ACC112 (cell line): ENCODE data around the gene PCSK6.

Experiments
- H2AFZ ChIP-seq: fragments of 200-600 bp; sonication (generic); one replicate; pipeline ENCODE4 v1.6.0; 2017; ENCODE audit warnings: antibody characterized with exemption, low read length; ENCODE audit not compliant: unreplicated experiment
- H3K27ac ChIP-seq: fragments of 200-600 bp; sonication (generic); 2 replicates; pipeline ENCODE4 v1.5.1; 2014; ENCODE audit warnings: low read depth, mild to moderate bottlenecking, antibody characterized with exemption, low read length, moderate library complexity
- H3K27me3 ChIP-seq: fragments of 200-600 bp; sonication (generic); 2 replicates; pipeline ENCODE4 v1.6.1; 2014; ENCODE audit warnings: mild to moderate bottlenecking, antibody characterized with exemption, low read length, moderate library complexity, mixed read lengths; ENCODE audit not compliant: insufficient read depth
- H3K36me3 ChIP-seq: fragments of 200-600 bp; sonication (generic); 2 replicates; pipeline ENCODE4 v1.6.1; 2016; ENCODE audit warnings: mild to moderate bottlenecking, antibody characterized with exemption, low read length, moderate library complexity, mixed read lengths; ENCODE audit not compliant: insufficient read depth
- H3K4me1 ChIP-seq: fragments of 200-600 bp; sonication (generic); one replicate; pipeline ENCODE4 v1.6.1; 2016; ENCODE audit warnings: low read length, mixed read lengths; ENCODE audit not compliant: insufficient read depth, unreplicated experiment, control insufficient read depth
- H3K4me3 ChIP-seq: fragments of 200-600 bp; sonication (generic); 2 replicates; pipeline ENCODE4 v1.5.1; 2014; ENCODE audit warnings: mild to moderate bottlenecking, low read depth, low read length
- H3K79me2 ChIP-seq: fragments of 200-600 bp; sonication (generic); one replicate; pipeline ENCODE4 v1.6.0; 2016; ENCODE audit warnings: low read length; ENCODE audit not compliant: control insufficient read depth, unreplicated experiment, insufficient read depth

PCSK6 gene

DNA sequence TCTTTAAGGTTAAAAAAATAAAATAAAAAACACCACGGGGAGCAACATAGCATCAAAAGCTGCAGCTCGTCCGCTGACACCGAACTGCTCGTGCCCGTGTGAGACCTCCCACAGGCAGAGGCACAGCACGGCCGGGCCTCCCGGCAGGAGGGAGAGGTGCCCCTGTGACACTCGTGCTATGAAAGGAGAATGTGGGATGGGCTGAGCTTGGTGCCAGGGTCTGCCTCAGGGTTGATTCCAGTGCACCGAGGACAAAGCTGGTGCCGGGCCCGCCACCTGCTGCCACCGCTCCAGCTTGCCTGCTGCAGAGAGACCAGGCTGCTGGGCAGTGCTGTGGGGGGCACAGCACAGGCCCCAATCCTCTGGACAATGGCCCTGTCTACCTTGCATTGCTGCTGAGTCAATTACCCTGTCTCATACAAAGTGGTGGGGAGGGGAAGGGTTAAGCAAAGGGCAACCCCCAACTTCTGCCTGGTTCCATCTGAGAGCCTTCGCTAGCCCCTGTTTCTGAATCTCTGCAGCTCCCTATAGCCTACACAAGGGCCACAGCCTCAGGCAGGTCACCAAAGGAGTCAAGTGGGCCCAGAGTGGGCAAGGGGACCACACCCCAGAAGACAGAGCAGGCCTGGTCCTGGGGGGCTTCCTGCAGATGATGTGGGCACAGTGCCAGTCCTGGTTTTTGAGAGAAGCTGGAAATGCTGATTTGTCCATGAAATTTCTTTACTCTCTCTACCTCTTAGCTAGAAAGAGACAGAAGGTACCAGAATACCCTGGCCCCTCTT is 120.5 kb downstream of the PCSK6 start:
- Histone ChIP-seq H3K4me3 (no peak overlapping the region), H3K36me3 (no peaks in the 10 kb centered on the region), H2AFZ (no peak overlapping the region), H3K27ac (no peak overlapping the region), H3K27me3 (peaks cover 40% of the 10 kb centered on the region), H3K4me1 (peaks cover 8% of the 10 kb centered on the region), H3K79me2 (no peaks in the 10 kb centered on the region)

DNA sequence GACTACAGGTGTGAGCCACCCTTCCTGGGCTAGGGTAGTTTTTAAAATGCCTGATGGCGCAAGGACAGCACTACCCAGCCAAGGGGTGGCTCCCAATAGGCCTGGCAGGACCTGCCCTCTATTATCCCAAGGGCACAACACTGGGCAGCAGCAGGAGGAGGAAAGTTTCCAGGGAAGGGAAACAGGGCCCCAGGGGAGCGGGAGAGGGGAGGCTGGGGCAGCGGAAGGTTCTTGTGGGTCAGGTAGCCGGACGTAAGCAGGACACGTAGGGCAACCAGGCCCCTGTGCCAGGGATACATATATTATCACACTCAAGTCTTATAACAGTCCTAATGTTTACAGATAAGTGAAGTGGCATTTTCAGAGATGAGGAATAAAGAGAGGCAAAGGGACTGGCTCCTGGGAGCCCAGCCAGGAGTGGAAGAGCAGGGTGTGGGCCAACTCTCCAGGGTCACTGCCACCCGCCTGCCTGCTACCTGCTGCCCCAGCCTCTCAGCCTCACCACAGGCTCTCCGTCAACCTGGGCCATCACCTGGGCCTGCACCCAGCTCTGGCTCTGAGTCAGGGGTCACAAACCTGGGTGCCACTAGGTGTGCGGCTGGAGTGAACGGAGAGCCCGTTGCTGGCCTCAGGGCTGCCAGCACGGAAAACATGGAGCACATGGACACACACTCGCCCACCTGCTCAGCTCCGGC is 121.3 kb downstream of the PCSK6 start:
- Histone ChIP-seq H3K36me3 (no peaks in the 10 kb centered on the region), H2AFZ (no peak overlapping the region), H3K27ac (no peak overlapping the region), H3K27me3 (peaks cover 35% of the 10 kb centered on the region), H3K4me1 (peaks cover 8% of the 10 kb centered on the region), H3K79me2 (no peaks in the 10 kb centered on the region), H3K4me3 (no peak overlapping the region)

DNA sequence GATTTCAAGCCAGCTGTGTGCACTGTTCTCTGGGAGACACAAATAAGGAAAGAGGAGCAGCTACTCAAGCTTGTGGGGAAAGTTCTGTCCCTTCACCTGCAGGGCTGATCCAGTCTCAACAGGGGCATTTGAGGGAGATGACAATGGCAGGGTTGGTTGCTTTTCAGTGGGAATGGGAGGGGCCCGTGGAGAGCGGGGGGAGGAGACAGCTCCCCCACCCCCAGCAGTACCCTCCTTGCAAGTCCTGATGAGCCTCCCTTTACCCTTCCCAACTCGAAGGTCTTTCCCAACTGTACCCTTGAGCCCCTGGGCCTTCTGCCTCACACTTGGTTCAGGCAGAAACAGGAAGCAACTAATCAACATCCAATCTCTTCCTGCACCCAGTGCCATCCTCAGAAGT is 122.7 kb downstream of the PCSK6 start:
- H2AFZ ChIP-seq = no peak overlapping the region
- peaks cover 2% of the 10 kb centered on the region for H3K4me1 ChIP-seq
- H3K27me3 ChIP-seq = peaks cover 31% of the 10 kb centered on the region
- H3K79me2 ChIP-seq = no peaks in the 10 kb centered on the region
- H3K4me3 ChIP-seq = no peak overlapping the region
- no peaks in the 10 kb centered on the region for H3K36me3 ChIP-seq
- no peak overlapping the region for H3K27ac ChIP-seq

DNA sequence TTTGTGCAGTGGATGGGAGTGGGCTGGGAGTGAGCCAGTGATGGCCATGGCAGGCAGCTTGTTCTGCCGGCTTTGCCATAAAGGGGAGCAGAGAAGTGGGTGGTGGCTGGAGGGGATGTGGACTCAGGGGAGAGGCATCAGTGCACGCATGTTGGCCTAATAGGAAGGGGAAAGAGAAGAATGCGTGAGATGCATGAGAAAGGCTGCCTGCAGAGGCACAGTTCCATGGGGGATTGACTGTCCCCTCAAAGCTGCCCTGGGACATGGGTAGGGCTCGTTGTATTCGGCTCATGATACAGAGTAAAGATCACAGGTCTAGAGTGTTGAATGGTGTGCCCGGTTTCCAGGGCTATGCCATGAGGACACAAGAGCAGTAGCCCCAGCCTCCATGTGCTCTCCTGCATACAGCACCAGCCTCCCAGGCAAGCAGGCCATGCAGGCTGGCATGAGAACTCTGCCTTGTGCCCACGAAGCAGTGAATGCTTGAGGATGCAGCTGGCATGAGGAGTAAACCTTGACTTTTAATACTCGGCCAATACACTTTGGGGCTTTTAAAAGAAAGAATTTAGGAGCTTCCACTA is 126.4 kb downstream of the PCSK6 start:
- H3K4me3 ChIP-seq = no peak overlapping the region
- peaks cover 45% of the 10 kb centered on the region for H3K27me3 ChIP-seq
- no peak overlapping the region for H2AFZ ChIP-seq
- H3K27ac ChIP-seq = no peak overlapping the region
- H3K36me3 ChIP-seq = no peaks in the 10 kb centered on the region
- no peaks in the 10 kb centered on the region for H3K79me2 ChIP-seq
- no peaks in the 10 kb centered on the region for H3K4me1 ChIP-seq

DNA sequence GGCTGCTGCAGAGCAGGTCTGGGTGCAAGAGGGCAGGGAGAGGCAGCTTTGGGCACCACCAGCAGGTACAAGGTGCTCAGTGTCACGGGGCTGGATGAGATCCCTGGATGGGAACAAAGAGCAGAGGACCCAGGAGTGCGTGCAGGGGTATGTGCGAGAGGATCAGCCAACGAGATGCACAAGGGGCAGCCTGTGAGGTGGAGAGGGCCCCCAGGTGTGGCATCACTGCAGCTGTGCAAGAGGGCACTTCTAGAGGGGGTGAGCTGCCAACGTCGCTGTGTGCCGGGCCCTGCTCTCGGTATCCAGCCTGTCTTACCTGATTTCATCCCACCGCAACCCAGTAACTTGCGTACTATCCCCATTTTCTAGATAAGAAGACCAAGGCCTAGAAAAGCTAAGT is 127.1 kb downstream of the PCSK6 start:
- Histone ChIP-seq H3K4me1 (no peaks in the 10 kb centered on the region), H3K4me3 (no peak overlapping the region), H3K79me2 (no peaks in the 10 kb centered on the region), H3K27me3 (peaks cover 45% of the 10 kb centered on the region), H2AFZ (no peak overlapping the region), H3K27ac (no peak overlapping the region), H3K36me3 (no peaks in the 10 kb centered on the region)

DNA sequence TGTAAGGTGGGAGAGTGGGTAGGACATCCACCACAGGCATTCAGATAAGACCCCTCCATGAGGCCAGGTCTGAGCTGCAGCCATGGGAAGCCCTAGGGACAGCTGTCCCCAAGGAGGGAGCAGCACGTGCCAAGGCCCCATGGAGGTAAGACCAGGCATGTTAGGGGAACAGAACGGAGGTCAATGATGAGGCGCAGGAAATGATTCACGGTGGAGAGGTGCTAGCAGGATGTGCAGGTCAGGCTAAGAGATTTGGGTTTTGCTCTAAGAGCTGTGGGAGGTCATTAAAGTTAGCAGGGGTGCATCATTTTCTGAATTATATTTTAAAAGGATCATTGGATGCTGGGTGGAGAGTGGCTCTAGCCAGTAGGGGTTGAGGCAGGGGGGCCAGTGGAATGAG is 128.1 kb downstream of the PCSK6 start:
- no peaks in the 10 kb centered on the region for H3K36me3 ChIP-seq
- H3K4me1 ChIP-seq = no peaks in the 10 kb centered on the region
- no peak overlapping the region for H2AFZ ChIP-seq
- H3K4me3 ChIP-seq = no peak overlapping the region
- H3K79me2 ChIP-seq = no peaks in the 10 kb centered on the region
- H3K27me3 ChIP-seq = peaks cover 45% of the 10 kb centered on the region
- no peak overlapping the region for H3K27ac ChIP-seq

DNA sequence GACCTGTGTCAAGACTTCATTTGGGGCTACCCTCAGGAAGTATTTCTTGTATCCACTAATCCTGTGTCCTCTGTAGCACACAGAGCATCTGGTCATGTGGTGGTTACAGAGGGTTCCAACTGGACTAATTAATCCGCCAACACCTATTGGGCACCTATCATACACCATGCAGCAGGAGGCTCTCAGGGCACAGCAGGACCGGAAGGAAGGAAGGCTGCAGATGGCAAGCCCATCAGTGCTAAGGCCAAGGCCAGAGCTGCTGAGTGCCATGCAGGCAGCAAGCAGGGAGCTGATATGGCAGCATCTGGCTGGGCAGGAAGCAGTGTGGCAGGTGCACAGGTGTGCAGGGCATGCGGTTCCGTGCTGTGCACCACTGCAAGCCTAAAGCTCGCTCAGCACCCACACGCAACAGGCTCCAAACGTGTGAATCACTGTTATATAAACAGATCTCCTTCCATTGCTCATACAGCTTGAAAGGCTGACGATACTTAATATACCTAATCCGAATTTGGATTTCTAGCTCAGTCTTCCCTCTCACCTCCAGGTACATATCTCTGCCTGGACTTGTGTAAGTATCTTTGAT is 130.1 kb downstream of the PCSK6 start:
- no peaks in the 10 kb centered on the region for H3K79me2 ChIP-seq
- H3K36me3 ChIP-seq = no peaks in the 10 kb centered on the region
- no peak overlapping the region for H2AFZ ChIP-seq
- H3K4me3 ChIP-seq = no peak overlapping the region
- H3K4me1 ChIP-seq = no peaks in the 10 kb centered on the region
- peaks cover 31% of the 10 kb centered on the region; the same call in 1 of the 2 replicates for H3K27me3 ChIP-seq
- H3K27ac ChIP-seq = no peak overlapping the region

DNA sequence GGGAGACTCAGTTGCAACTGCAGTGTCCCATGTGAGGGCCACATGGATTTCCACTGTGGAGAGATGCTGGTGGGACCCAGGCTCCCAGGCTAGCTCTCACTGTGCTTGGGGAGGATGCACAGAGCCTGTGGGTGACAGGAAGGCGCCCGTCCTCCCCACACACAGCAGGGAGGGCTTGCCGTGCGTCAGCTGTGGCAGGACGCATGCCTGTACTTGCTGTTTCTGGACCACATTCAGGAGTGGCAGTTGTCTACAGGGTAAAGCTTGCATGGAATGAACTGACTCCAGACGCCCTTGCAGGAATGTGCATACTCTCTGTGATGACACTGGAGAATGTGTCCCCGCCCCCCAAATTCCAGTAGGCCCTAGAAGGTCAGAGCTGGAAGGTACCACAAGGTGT is 130.6 kb downstream of the PCSK6 start:
- Histone ChIP-seq H2AFZ (no peak overlapping the region), H3K36me3 (no peaks in the 10 kb centered on the region)

DNA sequence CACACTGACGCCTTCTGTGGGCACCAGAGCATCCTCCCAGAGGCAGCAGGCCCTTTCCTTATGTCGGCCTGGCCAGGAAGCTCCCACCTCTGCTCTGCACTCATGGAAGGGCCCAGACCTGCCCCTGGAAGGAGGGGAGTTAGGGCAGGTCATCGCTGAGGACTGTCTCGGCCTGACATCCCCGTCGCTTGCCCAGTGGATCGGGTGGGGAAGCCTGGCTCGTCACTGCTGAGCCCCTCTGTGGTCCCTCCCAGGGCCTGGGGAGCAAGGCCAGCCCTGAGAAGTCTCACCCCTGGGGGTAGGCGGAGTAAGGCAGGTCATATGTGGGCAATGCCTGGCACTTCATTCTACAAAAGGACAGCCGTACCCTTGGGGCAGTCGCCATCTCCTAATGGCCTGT is 131.6 kb downstream of the PCSK6 start:
- Histone ChIP-seq H2AFZ (no peak overlapping the region), H3K27ac (no peak overlapping the region), H3K4me3 (no peak overlapping the region), H3K36me3 (no peaks in the 10 kb centered on the region), H3K79me2 (no peaks in the 10 kb centered on the region), H3K27me3 (peaks cover 30% of the 10 kb centered on the region; the same call in 1 of the 2 replicates), H3K4me1 (no peaks in the 10 kb centered on the region)

More for the DNA sequence above, 130.6 kb downstream of the PCSK6 start:
- no peaks in the 10 kb centered on the region for H3K79me2 ChIP-seq
- H3K4me1 ChIP-seq = no peaks in the 10 kb centered on the region
- H3K27ac ChIP-seq = no peak overlapping the region
- no peak overlapping the region for H3K4me3 ChIP-seq
- H3K27me3 ChIP-seq = peaks cover 32% of the 10 kb centered on the region; the same call in 1 of the 2 replicates

DNA sequence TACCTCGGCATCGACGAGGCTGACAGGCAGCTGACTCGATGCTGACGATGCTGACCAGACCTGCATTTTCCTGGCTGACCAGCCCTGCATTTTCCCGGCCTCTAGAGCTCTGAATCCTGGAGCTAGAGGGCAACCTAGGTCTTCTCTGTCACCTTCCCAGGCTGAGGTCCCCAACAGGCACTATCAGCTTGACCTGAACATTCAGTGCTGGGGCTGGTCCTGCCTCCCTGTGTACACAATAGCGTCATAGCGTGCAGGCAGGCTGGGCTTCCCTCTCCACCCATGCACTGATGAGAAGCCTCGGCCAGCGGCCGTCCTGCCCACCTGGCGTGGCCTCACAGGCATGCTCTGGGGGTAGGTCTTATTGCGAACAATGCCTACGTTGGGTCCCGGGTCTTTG is 132.2 kb downstream of the PCSK6 start:
- H3K4me3 ChIP-seq = no peak overlapping the region
- H3K36me3 ChIP-seq = no peaks in the 10 kb centered on the region
- H3K4me1 ChIP-seq = no peaks in the 10 kb centered on the region
- no peak overlapping the region for H3K27ac ChIP-seq
- peaks cover 27% of the 10 kb centered on the region; the same call in 1 of the 2 replicates for H3K27me3 ChIP-seq
- H3K79me2 ChIP-seq = no peaks in the 10 kb centered on the region
- H2AFZ ChIP-seq = no peak overlapping the region
